Subcutaneous adipose tissue (tissue), 4 donors: Measurements from ENCODE around the gene ENTPD7. TPM values are rescaled to one million over a fixed set of nuclear protein-coding genes. Genes with fewer than 3 reads are reported as not detected.

Experiments
- CTCF ChIP-seq: fragments of 450-650 bp; IDR thresholded peaks from one replicate; pipeline ENCODE4 v1.5.1; 2016; ENCODE audit warnings: low read depth, mild to moderate bottlenecking, control low read depth, antibody characterized with exemption, moderate library complexity
- total RNA-seq, 4 donors: library from RNA; depleted of rRNA; stranded (reverse); fragments of >200 nt; gene quantifications; one replicate each; pipeline ENCODE4 v1.1.0, GENCODE V29; 2016

Gene ENTPD7
- total RNA-seq, 4 donors from 2014 or later, result 1.5 to 5.5 (median 2.8) TPM

GRCh38 chr10:99661377-99661763, 2.1 kb downstream of the ENTPD7 start:
- TF ChIP-seq CTCF, result no peak

DNA sequence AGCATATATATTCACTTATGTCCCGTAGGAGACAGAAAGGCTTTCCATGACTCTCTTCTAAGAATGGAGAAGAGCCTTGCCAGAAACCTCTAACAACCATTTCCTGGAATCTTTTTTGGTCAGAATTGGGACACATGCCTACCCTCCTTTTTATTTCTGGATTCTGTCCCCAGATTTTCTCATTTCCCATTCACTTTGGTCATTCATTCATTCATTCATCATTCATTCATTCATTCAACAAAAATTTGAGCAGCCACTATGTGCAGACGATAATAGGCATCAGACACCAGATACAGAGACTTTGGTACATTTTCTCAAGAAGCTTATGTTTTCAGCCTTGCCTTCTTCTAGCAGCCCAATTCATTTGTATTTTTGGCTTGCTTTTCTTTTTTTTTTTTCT, 6.0 kb downstream of the ENTPD7 start:
- TF ChIP-seq CTCF, result no peak

- TF ChIP-seq CTCF, result no peak
These were observed 7.9 kb downstream of the ENTPD7 start for GRCh38 chr10:99667108-99667751.

GRCh38 chr10:99671386-99671785, 12.1 kb downstream of the ENTPD7 start:
- TF ChIP-seq CTCF, result no peak

- no peak for TF ChIP-seq CTCF
These were observed 13.6 kb downstream of the ENTPD7 start for GRCh38 chr10:99672884-99673283.

- no peak for TF ChIP-seq CTCF
These were observed 14.2 kb downstream of the ENTPD7 start for GRCh38 chr10:99673492-99673891.

- TF ChIP-seq CTCF, result no peak
These were observed 15.5 kb downstream of the ENTPD7 start for GRCh38 chr10:99674762-99675161.
